HepG2 (cell line): ENCODE results near the gene POLE. TPM values are rescaled to one million over a fixed set of nuclear protein-coding genes. Genes with fewer than 3 reads are reported as not detected.
A peak's percentile ranks its signal among the peaks of the same experiment; 100 is the strongest.

Experiments
- ATAC-seq: fragments of 200-7000 bp; cut with Tn5 transposase; 3 replicates; pipeline ENCODE4 v1.9.1; 2020; ENCODE audit warnings: mild to moderate bottlenecking, moderate library complexity
- BruUV-seq: library from RNA; stranded (reverse); fragments of 400-500 nt; replicated peaks from 2 replicates; lab custom pipeline; 2021; lab: Mats Ljungman, UMichigan
- CTCF ChIA-PET: fragments of 300-600 bp; formaldehyde crosslinking; extraction: SDS; loops from one replicate; lab custom pipeline; 2021; ENCODE audit warnings: low total read pairs, inconsistent platforms, low intra/inter-chr PET ratio; lab: Yijun Ruan, JAX
- POLR2A ChIA-PET: fragments of 350-600 bp; sonication (Branson Sonifier 250); formaldehyde crosslinking; loops from one replicate; lab custom pipeline; 2020; ENCODE audit warnings: antibody characterized with exemption, inconsistent platforms; lab: Yijun Ruan, JAX
- DNase-seq: peaks from one replicate; pipeline ENCODE4 v3.0.0-alpha.2; 2015; ENCODE audit warnings: low spot score
- FAIRE-seq: peaks from 3 replicates; lab custom pipeline; 2011; peaks lifted over from hg19 to GRCh38; lab: Jason Lieb, UNC
- H2AFZ ChIP-seq: one replicate; pipeline ENCODE4 v1.6.1; 2011; ENCODE audit warnings: low read length, inconsistent platforms
- H3K27ac ChIP-seq: fragments of 300-600 bp; 3 replicates; pipeline ENCODE4 v1.8.0; 2011; ENCODE audit warnings: mixed run types, mild to moderate bottlenecking, mixed read lengths, low read length, inconsistent platforms; ENCODE audit not compliant: insufficient read depth; ENCODE audit errors: extremely low read length
- H3K27me3 ChIP-seq, 2 experiments: fragments of 200-600 bp in 1 of 2; 2 replicates in 1 of 2; 3 replicates in 1 of 2; pipeline versions ENCODE4 v1.6.0 to v1.8.0; 2011; ENCODE audit warnings: low read length in 2 of 2, mild to moderate bottlenecking in 2 of 2, moderate library complexity in 2 of 2, inconsistent platforms in 1 of 2; ENCODE audit not compliant: insufficient read depth in 2 of 2, control insufficient read depth in 1 of 2
- H3K36me3 ChIP-seq, 2 experiments: fragments of 200-600 bp in 1 of 2; replicated peaks in 1 of 2; 2 replicates in 1 of 2; 3 replicates in 1 of 2; pipeline versions ENCODE4 v1.5.1 to v1.8.0; 2011; ENCODE audit warnings: low read length in 2 of 2, inconsistent platforms in 1 of 2; ENCODE audit not compliant: insufficient read depth in 2 of 2, control insufficient read depth in 1 of 2
- H3K4me1 ChIP-seq: 2 replicates; pipeline ENCODE4 v1.5.1; 2012; ENCODE audit warnings: low read length, inconsistent platforms; ENCODE audit not compliant: insufficient read depth
- H3K4me2 ChIP-seq: 2 replicates; pipeline ENCODE4 v1.6.0; 2011; ENCODE audit warnings: low read depth, low read length, inconsistent platforms
- H3K4me3 ChIP-seq, 3 experiments: fragments of 200-600 bp in 1 of 3; sonication (generic), shearing (Covaris generic) in 1 of 3; replicated peaks in 1 of 3; 2 replicates each; pipeline ENCODE4 v1.5.1; 2011 to 2016; ENCODE audit warnings: low read length in 3 of 3, inconsistent platforms in 2 of 3, low read depth in 2 of 3, mild to moderate bottlenecking in 2 of 3, control low read depth in 1 of 3, mixed read lengths in 1 of 3; ENCODE audit not compliant: insufficient read depth in 1 of 3
- H3K79me2 ChIP-seq: one replicate; pipeline ENCODE4 v1.6.1; 2011; ENCODE audit warnings: low read length, inconsistent platforms; ENCODE audit not compliant: insufficient read depth
- H3K9ac ChIP-seq: 2 replicates; pipeline ENCODE4 v1.6.0; 2011; ENCODE audit warnings: mild to moderate bottlenecking, low read depth, low read length, inconsistent platforms; ENCODE audit not compliant: insufficient read depth
- H3K9me3 ChIP-seq: 2 replicates; pipeline ENCODE4 v1.5.1; 2012; ENCODE audit warnings: mild to moderate bottlenecking, low read length
- H4K20me1 ChIP-seq: 2 replicates; pipeline ENCODE4 v1.6.0; 2011; ENCODE audit warnings: inconsistent platforms, mild to moderate bottlenecking, low read length, moderate library complexity; ENCODE audit not compliant: insufficient read depth
- AKAP8 ChIP-seq: sonication (generic); formaldehyde crosslinking; IDR thresholded peaks from 2 replicates; pipeline ENCODE4 v1.5.1; 2020; ENCODE audit warnings: mild to moderate bottlenecking, missing genetic modification reagents
- FOXC1 ChIP-seq: sonication (generic); formaldehyde crosslinking; IDR thresholded peaks from 2 replicates; pipeline ENCODE4 v1.8.0; 2022; ENCODE audit warnings: mild to moderate bottlenecking, missing genetic modification reagents, borderline replicate concordance
- IRF1 ChIP-seq: sonication (generic); formaldehyde crosslinking; IDR thresholded peaks from 2 replicates; pipeline ENCODE4 v1.4.0; 2020; ENCODE audit warnings: low read depth, mild to moderate bottlenecking, missing genetic modification reagents
- MNT ChIP-seq: fragments of 450-650 bp; IDR thresholded peaks from 2 replicates; pipeline ENCODE4 v1.6.1; 2016
- RBM22 ChIP-seq: fragments of 200-400 bp; formaldehyde crosslinking; optimal IDR thresholded peaks from 2 replicates; pipeline ENCODE3; 2017; ENCODE audit warnings: mild to moderate bottlenecking, low read length, moderate library complexity
- ZFP91 ChIP-seq: sonication (generic); formaldehyde crosslinking; IDR thresholded peaks from 2 replicates; pipeline ENCODE4 v1.9.0; 2022; ENCODE audit warnings: missing genetic modification reagents, mild to moderate bottlenecking, borderline replicate concordance
- ZNF326 ChIP-seq: sonication (generic); formaldehyde crosslinking; IDR thresholded peaks from 2 replicates; pipeline ENCODE4 v1.4.0; 2020; ENCODE audit warnings: missing genetic modification reagents, borderline replicate concordance
- ZNF687 ChIP-seq: sonication (generic); formaldehyde crosslinking; IDR thresholded peaks from 2 replicates; pipeline ENCODE4 v1.5.1; 2020; ENCODE audit warnings: mild to moderate bottlenecking, missing genetic modification reagents, moderate library complexity
- ZNF768 ChIP-seq: sonication (generic); formaldehyde crosslinking; IDR thresholded peaks from 2 replicates; pipeline ENCODE4 v1.4.0; 2020; ENCODE audit warnings: missing genetic modification reagents
- WGBS: methylation state at CpG from one replicate; pipeline ENCODE4 v1.1.6; 2017; ENCODE audit warnings: low lambda C conversion rate; 5-methylcytosine and 5-hydroxymethylcytosine counted together
- in situ Hi-C: cut with HindIII; loops from 2 replicates; pipeline ENCODE4 v1.10.0; 2017; ENCODE audit warnings: low pct_unique_long_range_greater_than_20kb; ENCODE audit not compliant: extremely low pct_ligation_motif_present
- intact Hi-C: fragments of 100-400 bp; cut with micrococcal nuclease; formaldehyde crosslinking; loops from one replicate; pipeline ENCODE4 v1.10.0; 2022; ENCODE audit not compliant: unreplicated experiment
- polyA plus RNA-seq, 8 experiments: library from polyadenylated mRNA; depleted of rRNA in 3 of 8; stranded (reverse) in 7 of 8; unstranded in 1 of 8; fragments of >200 nt; fragmentation: Illumina TruSeq in 4 of 8; extraction: Trizol in 4 of 8; gene quantifications; 2 replicates each; pipeline versions ENCODE4 v1.2.1 to v1.2.3, GENCODE V29; 2011 to 2016; ENCODE audit warnings: low read depth in 4 of 8, missing spikeins in 1 of 8, mixed read lengths in 1 of 8; ENCODE audit not compliant: insufficient read depth in 1 of 8
- total RNA-seq, 5 experiments: library from RNA; depleted of rRNA; stranded (reverse); fragments of >200 nt; fragmentation: Illumina TruSeq; extraction: Trizol; gene quantifications; 2 replicates each; pipeline ENCODE4 v1.2.3, GENCODE V29; 2016; ENCODE audit warnings: low read depth in 1 of 5

POLE gene
- total and polyA plus RNA-seq, 2 of the 13 experiments (the other 11 are each of a cell fraction or from before 2014, with no cell fraction given): 25.3 to 52.2 TPM

- no peaks in the 10 kb centered on the region for H3K79me2 ChIP-seq
- H3K36me3 ChIP-seq: peaks cover 7 to 20% of the 10 kb centered on the region in 2 experiments; a peak in 3 of 5 replicates
- no peak overlapping the region for H3K9ac ChIP-seq
- no peak overlapping the region for H3K27ac ChIP-seq
- FAIRE-seq (no peak), ATAC-seq (peak; percentile 15), DNase-seq (no peak)
- TF ChIP-seq ZNF768 (CRISPR knock-in tag) (0 out of 2 replicates have a peak, but pooled peaks have one; percentile 4), ZFP91 (no peak), FOXC1 (no peak), RBM22 (peak; percentile 31), IRF1 (no peak), ZNF687 (CRISPR knock-in tag) (peak; percentile 37; the same call in 1 of the 2 replicates), ZNF326 (CRISPR knock-in tag) (no peak), MNT (peak; percentile 80), AKAP8 (CRISPR knock-in tag) (peak; percentile 27; the same call in 1 of the 2 replicates)
- no peaks in the 10 kb centered on the region for H3K27me3 ChIP-seq
- POLR2A ChIA-PET: no interaction called here
- in situ Hi-C loops (no loop called here), intact Hi-C loops (no loop called here)
- peaks cover 3% of the 10 kb centered on the region for H3K9me3 ChIP-seq
- 54% methylated on average over 9 of the region's 11 CpGs for WGBS
- no TSS peak for BruUV-seq
- CTCF ChIA-PET: no interaction called here
- peaks cover 10% of the 10 kb centered on the region for H3K4me1 ChIP-seq
- H4K20me1 ChIP-seq: no peaks in the 10 kb centered on the region; the same call in 1 of the 2 replicates
- no peak overlapping the region for H2AFZ ChIP-seq
- H3K4me2 ChIP-seq: no peak overlapping the region
- no peak overlapping the region for H3K4me3 ChIP-seq
Measured at GRCh38 chr12:132622437-132623071, 64.6 kb downstream of the POLE start.
